Forelimb muscle (tissue), 1 donor: Measurements from ENCODE around the gene ZNF280B. TPM values are rescaled to one million over a fixed set of nuclear protein-coding genes. Genes with fewer than 3 reads are reported as not detected.

ENCODE experiments used
- polyA plus RNA-seq: library from polyadenylated mRNA; unstranded; fragments of 120-200 nt; gene quantifications from one replicate; pipeline ENCODE4 v1.2.1, GENCODE V29; 2013; ENCODE audit not compliant: insufficient read length

Gene ZNF280B
- polyA plus RNA-seq, 1 donor: 4.2 TPM

Other genes with a start within 250 kb of the ZNF280B start
- gene ZNF280A, start 11.5 kb upstream of the ZNF280B start, polyA plus RNA-seq: not detected
- gene PRAME, start 50.5 kb upstream of the ZNF280B start, polyA plus RNA-seq: not detected
- not detected for gene GGTLC2, start 135.9 kb upstream of the ZNF280B start, polyA plus RNA-seq